SKM-1 treated with dmso at 0.1 percent for 144 hours (cell line): ENCODE results near the gene PIK3C2A.
A peak's percentile ranks its signal among the peaks of the same experiment; 100 is the strongest.

Source experiments
- DNase-seq: peaks from one replicate; lab custom pipeline; 2025; ENCODE audit not compliant: unreplicated experiment; lab: John Stamatoyannopoulos, UW

The PIK3C2A gene

DNA sequence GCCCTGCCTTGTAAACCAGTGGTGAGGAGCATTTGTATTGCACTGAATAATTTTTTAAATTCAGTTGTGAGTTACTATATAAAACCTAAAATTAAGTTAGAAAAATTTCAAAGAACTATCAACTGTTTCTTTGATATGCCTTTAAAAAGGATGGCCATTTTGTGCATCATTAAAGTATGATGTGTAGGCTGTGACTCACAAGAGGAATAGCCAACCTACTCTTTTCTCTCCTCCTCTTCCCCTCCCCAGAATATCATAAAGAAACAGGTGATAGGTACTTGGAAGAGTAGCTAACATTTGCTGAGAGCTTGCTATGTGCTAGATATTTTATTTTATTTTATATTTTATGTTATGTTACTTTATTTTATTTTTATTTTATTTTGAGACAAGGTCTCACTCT lies 10.6 kb upstream of the PIK3C2A start:
- DNase-seq = no peak

DNA sequence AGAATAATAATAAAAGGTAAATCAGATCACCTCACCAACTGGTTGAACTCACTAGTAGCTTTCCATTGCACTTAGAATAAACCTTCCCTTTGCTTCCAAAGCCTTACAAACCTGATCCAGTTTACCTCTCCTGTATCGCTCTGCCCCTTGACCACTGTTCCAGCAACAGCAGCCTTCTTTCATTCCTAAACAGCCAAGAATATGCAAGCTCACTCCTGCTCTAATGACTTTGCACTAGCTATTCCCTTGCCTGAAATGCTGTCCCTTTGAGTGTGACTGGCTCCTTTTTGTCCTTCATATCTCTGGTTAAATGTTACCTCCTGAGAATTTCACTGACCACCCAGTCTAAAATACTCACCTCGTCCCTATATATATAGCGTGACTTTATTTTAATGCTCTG lies 9.6 kb upstream of the PIK3C2A start:
- no peak for DNase-seq

DNA sequence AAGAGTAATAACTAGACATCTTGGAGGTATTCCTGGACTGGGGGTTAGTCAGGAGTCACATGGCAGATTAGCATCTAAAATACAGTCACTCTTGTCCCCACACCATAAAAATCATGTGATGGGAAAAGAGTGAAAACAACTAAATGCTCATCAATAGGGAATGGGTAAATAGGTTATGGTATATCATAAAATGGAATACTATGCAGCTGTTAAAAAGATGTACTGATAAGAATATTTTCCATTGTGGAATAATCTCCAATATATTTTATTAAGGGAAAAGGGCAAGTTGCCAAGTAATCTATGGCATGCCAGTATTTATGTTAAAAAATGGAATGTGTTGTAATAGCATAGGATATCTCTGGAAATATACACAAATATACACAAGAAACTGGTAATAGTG lies 6.6 kb upstream of the PIK3C2A start:
- no peak for DNase-seq

DNA sequence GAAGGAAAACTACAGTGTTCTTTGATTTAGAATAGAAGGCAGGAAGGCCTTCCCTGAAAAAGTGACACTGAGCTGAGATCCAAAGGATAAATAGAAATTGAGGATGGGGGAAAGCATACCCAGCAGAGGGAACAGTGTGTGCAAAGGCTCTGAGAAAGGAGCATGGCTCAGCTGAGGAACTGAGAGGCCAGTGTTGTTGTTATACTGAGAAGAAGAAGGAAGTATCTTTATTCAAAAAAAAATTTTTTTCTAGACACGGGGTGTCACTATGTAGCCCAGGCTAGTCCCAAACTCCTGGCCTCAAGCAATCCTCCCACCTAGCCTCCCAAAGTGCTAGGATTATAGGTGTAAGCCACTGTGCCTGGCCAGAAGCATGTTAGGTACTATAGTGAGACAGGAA lies 3.5 kb upstream of the PIK3C2A start:
- DNase-seq = peak; percentile 21

DNA sequence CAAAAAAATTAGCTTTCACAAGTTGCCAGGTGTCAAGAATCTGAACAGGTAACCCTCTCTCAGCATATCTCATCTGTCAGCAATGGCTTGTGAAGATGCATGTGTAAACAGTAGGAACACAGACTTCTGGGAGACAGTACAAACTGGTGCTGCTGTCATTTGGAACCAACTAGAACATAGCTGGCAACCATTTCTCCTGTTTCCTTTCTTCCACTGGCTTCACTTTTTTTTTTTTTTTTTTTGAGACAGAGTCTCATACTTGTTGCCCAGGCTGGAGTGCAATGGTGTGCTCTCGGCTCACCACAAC lies 2.1 kb upstream of the PIK3C2A start:
- DNase-seq = no peak

DNA sequence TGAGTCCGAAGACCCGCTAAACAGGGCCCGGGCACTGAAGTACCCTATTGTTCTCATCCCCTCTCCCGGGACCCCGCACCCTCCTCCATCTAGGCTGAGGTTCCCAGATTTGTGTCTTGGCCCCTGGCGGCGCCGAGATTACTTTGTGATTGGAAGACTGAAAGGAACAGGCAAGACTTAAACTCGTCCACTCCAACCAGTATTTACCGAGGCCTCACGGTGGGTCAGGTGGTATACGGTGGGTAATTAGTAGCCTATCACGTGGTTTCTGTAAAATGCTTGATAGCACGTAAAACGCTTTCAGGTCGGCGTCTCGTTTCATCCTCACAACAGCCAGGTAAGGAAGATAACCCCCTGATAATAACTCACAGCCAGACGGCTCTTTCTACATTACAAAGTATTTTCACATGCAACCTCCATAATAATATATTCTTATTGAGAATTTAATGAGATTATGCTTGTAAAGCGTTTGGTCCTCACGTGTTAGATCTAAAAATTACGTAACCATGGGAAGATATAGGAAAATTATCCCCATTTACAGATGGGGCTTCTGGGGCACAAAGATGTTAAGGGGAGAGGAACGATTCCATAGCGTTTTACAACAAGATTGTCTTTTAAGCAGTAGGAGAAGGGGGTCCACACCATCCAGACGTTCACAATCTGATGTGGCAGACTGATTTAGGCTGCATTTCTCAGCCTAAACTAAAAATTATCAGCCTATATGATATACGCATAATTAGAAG lies 642 bp upstream of the PIK3C2A start:
- DNase-seq = peak; percentile 19

DNA sequence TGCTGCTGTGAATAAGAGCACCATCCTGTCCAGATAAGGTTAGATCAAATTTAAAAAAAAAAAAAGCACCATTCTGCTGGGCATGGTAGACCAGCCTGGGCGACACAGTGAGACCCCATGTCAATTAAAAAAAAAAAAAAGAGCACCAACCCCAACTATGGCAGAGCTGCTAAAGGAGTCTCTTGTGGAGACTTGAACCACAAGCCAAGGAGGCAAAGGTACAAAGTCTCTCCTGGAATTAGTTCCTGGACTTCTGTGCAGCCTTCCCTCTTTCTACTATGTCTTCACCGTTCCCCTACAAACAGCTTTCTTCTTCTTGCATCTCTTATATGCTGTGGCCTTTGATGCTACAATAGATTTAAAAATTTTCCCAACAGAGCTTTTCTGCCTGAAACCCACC lies 1.3 kb downstream of the PIK3C2A start:
- DNase-seq = no peak

DNA sequence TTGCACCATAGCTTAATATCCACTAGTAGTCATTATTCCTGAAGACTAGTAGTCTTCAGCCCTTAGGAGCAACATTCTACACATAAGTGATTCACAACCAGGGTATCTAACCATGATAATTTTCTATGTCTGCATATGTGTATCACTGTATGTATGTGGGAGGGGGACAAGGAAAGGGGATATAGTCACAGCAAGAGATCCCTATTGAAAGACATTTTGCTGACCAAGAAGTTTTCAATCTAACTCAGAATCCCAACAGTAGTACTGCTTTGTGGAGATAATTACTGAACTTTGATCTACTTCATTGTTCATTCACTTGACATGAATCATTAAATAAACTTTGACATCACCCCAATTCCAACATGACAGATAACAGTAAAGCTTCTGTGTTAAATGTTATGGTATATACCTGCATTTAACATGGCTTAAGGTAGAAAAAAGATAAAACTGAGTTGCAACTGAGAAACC lies 10.3 kb downstream of the PIK3C2A start:
- DNase-seq = no peak

DNA sequence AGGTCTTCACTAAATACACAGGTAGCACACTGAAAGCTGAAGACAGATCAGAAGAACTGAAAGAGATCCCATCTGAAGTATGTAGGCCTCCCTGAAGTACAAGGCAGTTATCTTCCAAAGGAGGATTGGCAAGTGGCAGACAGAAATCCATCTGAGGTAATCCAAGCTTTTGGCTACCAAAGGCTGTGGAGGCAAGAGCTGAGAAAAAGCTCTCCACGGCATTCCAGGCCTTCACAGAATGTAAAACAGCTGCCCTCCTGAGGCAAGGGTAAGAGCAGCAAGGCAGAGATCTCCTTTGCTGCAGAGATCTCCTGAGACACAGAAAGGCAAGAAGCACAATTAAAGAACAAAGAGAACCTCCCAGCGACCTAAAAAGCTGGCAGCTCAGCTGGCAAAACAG lies 19.1 kb downstream of the PIK3C2A start:
- DNase-seq = no peak

DNA sequence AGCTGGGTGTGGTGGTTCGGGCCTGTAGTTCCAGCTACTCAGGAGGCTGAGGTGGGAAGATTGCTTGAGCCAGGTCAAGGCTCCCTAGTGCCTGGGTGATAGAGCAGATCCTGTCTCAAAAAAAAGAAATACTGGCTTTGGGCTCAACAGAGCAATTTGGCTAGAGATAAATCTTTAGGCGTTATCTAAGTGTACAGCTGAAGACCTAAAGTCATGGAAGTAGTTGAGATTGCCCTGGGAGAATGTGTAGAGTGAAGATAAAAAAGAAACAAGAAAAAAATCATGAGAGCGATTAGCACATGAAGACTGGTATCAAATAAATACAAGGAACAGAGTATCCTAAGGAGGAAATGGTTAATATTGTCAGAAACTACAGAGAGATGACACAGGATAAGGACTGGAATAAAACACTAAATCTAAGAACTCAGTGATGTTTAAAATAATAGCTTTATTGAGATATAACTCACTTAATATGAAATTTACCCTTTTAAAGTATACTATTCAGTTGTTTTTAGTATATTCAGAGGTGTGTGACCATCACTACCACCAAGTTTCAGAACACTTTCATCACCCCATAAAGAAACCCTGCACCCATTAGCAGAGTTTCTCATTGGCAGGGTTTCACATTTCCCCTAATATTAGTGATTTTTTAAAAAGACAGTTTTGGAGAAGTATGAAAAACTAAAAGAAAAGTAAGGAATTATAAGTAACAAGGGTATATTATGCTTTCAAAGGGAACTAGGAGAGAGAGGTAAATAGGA lies 20.7 kb downstream of the PIK3C2A start:
- no peak for DNase-seq

DNA sequence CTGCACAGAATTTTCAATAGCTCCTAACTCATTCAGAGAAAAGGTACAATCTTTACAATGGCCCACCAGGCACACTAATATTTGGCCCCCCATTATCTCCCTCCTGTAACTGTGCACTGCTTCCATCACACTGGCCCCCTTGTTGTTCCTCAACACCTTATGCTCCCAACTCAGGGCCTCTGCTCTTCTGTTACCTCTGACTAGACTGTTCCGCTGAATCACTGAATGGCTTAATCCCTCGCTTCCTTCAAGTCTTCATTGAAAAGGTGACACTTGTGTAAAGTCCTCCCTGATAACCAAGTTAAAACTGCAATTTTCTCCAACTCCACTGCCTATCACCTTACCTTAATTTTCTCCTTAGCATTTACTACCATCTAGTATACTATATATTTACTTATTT lies 21.8 kb downstream of the PIK3C2A start:
- DNase-seq = no peak

DNA sequence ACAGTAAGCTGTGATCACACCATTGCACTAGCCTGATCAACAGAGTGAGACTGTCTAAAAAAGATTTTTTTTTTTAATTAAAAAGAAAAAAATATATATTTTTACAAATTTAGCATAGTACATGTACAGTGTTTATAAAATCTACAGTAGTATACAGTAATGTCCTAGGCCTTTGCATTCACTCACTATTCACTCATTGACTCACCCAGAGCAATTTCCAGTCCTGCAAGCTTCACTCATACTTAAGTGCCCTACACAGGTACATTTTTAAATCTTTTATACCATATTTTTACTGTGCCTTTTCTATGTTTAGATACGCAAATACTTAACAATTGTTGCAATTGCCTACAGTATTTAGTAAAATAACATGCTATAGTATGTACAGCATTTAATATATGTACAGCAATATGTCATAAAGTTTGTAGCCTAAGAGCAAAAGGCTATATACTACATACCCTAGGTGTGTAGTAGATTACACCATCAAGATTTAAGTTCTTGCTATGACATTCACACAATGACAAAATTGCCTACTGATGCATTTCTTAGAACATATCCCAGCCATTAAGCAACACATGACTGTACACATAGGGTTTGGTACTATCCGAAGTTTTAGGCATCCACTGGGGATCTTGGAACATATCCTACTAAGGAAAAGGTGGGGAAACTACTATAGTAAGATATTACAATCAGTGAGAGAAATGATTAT lies 22.8 kb downstream of the PIK3C2A start:
- no peak for DNase-seq

DNA sequence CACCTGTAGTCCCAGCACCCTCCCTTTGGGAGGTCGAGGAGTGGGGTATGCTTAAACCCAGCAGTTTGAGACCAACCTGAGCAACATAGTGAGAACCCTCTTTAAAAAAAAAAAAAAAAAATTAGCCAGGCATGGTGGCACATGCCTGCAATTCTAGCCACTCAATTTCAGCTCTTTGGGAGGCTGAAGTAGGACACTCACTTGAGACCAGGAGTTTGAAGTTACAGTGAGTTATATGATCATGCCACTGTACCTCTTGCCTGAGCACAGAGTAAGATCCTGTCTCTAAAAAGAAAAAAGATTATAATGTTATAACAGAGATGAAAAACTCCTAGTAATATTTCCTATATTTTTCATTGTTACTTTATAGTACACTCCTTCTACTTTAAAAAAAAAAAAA lies 23.9 kb downstream of the PIK3C2A start:
- DNase-seq = no peak

DNA sequence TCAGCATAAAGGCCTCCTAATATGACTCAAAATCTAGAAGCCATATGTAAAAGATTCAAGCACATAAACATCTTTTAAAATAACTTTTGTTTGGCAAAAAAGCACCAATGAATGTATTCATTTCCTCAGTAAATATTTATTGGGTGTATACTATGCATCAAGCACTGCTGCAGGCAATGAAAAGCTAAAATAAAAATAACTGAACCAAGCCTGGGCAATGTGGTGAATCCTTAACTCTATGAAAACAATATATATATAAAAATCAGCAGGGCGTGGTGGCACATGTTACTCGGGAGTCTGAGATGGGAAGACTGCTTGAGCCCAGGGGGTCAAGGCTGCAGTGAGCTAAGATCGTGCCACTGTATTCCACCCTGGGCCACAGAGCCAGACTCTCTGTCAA lies 27.8 kb downstream of the PIK3C2A start:
- no peak for DNase-seq

DNA sequence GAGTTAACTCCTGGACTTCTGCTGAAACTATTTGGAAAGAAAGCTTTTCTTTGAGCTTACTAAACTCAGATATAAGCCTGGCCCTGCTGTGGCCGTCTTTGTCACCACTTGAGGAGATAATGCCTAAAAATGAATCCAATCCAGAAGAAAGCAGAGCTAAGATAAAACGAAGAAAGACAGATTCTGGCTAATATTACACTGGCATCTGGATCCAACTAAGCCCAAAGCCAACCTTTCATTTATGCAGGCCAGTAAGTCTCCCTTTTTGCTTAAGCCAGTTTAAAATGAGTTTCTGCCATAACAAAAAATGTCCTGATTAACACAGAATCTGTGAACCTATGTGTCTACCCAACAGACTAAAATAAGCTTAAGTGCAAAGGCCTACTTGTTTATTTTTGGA lies 34.5 kb downstream of the PIK3C2A start:
- no peak for DNase-seq

DNA sequence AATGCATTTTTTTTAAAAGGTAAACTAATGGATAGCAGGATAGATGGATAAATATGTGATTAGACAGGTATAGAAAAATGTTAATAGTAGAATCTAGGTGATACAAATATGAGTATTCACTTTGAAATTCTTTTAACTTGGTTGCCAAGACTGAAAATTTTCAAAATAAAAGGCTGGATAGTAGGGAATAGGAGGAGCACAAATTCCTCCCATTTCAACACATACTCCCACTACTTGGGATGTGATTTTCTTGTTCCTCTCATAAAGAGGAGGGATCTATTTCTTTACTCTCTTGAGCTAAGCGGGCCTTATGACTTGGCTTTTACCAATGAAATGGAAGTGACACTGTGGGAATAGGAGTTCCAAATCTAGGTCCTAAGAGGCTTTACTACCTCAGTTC lies 35.9 kb downstream of the PIK3C2A start:
- DNase-seq = no peak

DNA sequence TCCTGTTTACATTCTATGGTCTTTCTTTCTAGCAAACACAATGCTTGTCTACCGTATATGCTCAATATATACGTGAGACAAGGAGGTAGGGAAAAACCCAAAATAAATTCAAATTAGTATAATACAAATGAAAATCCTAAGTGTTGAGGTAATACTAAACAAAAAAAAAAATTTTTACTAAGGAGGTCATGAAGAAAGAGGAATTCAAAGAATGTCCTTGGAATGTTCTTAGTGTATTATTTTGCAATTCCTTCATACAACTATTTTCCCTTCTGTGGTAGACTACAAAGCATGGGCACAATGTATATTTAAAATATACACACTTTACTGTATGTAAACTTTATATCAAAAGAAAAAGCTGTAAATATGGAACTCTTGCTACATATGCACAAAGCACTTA lies 36.4 kb downstream of the PIK3C2A start:
- DNase-seq = no peak

DNA sequence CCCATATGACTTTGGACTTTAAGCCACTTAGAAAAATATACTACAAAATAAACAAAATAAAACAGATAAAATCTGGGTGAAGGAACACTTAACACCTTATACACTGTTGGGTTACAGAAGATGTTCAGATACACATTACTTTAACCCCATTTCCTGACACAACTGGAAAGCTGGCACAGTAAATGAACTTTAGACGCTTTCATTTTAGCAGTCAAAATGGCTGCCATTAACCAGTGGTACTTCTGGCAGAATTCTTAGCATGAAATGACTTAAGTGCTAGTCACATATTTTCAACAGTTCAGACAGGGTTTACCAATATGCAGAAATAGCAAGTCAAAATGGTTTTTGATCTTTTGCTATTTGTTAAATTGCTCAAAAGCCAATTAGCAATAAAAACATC lies 37.9 kb downstream of the PIK3C2A start:
- no peak for DNase-seq

DNA sequence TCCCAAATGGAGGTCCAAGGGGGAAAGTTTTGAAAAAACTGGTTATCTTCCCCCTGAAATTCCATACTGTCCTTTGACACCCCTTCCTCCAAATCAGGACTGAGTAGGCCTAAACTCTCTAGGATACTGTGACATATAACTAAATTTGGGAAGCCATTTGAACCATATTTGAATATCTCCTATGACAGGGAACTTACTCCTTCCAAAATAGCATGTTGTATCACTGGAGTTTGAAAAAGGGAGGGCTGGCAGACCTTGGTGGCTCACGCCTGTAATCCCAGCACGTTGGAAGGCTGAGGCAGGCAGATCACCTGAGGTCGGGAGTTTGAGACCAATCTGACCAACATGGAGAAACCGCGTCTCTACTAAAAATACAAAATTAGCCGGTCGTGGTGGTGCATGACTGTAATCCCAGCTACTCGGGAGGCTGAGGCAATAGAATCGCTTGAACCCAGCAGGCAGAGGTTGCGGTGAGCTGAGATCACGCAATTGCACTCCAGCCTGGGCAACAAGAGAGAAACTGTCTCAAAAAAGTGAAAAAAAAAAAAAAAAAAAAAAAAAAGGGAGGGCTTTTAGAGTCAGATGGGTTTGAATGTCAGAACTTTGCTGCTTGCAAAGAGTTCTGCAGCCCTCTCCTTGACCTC lies 42.4 kb downstream of the PIK3C2A start:
- no peak for DNase-seq

DNA sequence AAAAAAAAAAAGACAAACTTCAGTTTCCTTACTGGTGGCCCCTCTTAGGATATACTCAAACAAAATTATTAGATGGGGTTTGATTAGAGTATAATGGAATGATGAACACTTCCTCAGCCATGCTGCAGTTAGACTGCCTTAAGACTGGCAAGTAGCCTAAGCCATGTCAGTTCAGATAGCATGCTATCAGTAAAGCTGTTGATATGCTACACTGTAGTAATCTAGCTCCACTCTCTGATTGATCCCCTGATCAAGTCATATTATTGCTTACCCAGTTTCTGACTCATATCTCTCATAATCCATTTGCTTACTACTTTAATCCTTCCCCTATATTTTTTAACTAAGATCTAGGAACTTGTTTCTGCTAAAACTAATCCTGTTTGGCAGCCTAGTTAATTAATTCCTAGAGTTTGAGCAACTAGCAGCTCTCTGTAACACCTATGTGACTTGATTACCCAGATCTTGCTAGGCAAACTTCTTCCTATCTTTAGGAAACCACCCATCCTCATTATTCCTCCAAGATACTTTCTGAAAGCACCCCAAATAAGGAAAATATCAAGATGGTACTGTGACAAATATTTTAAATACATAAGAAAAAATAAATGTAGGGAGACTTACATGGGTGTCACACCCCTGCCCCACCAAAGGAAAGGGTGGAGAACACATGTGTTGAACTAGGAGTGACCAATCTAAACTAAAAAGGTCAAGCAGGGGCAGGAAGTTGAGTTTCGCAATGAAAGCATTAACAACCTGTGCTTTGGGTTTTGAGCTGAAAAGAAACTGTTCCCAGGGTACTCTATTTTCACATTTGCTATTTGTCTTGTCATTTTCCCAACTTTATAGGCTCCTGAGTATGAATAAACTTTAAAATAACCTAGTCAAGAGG lies 43.2 kb downstream of the PIK3C2A start:
- peak; percentile 34 for DNase-seq

DNA sequence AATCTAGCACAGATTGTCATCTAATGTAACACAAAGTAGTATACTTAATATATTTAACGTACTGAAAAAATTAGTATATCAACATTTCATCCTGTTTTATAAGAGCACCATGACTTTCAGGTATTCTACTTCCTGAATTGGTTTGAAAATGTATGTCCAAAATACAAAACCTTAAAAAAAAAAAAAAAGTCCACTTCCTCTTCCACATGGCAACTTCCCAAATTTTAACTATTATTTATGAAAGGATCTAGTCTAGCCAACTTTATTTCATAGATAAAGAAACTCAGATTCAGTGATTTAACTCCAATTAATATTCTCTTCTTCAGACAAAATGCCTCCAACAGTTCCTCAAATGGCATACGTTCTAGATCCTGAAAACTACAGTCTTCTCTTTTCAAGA lies 44.0 kb downstream of the PIK3C2A start:
- peak; percentile 20 for DNase-seq
